Loucy (cell line): Measurements from ENCODE around the gene KLRB1.
"Not testable (repeated sequence)": the region's sequence is repeated elsewhere in the genome, so short reads cannot be mapped to it uniquely, and the experiment has no call there.

Experiments
- H2AFZ ChIP-seq: fragments of 200-600 bp; sonication (generic); 2 replicates; pipeline ENCODE4 v1.6.0; 2016; ENCODE audit warnings: antibody characterized with exemption, mild to moderate bottlenecking, low read length, moderate library complexity
- H3F3A ChIP-seq: fragments of 200-600 bp; 2 replicates; pipeline ENCODE4 v1.6.0; 2016; ENCODE audit warnings: antibody characterized with exemption, low read depth, mild to moderate bottlenecking
- H3K27me3 ChIP-seq: fragments of 200-600 bp; sonication (generic); 2 replicates; pipeline ENCODE4 v1.6.1; 2014; ENCODE audit warnings: low read length, mild to moderate bottlenecking; ENCODE audit not compliant: insufficient read depth, poor library complexity, severe bottlenecking
- H3K36me3 ChIP-seq: fragments of 200-600 bp; sonication (generic); 2 replicates; pipeline ENCODE4 v1.6.1; 2016; ENCODE audit warnings: low read length; ENCODE audit not compliant: insufficient read depth
- H3K4me1 ChIP-seq: fragments of 200-600 bp; sonication (generic); 2 replicates; pipeline ENCODE4 v1.5.1; 2014; ENCODE audit warnings: low read length, mild to moderate bottlenecking; ENCODE audit not compliant: insufficient read depth, poor library complexity, severe bottlenecking
- H3K4me2 ChIP-seq: fragments of 200-600 bp; sonication (generic); 2 replicates; pipeline ENCODE4 v1.6.0; 2014; ENCODE audit warnings: antibody characterized with exemption, low read length, low read depth, mild to moderate bottlenecking; ENCODE audit not compliant: poor library complexity, severe bottlenecking
- H3K4me3 ChIP-seq: fragments of 200-600 bp; sonication (generic); 2 replicates; pipeline ENCODE4 v1.5.1; 2014; ENCODE audit warnings: low read length, mild to moderate bottlenecking, mixed read lengths; ENCODE audit not compliant: poor library complexity, severe bottlenecking
- H3K79me2 ChIP-seq: fragments of 200-600 bp; sonication (generic); 2 replicates; pipeline ENCODE4 v1.6.1; 2014; ENCODE audit warnings: low read length; ENCODE audit not compliant: insufficient read depth
- H3K9ac ChIP-seq: fragments of 200-600 bp; sonication (generic); 2 replicates; pipeline ENCODE4 v1.6.0; 2014; ENCODE audit warnings: mild to moderate bottlenecking, low read depth, low read length, moderate library complexity; ENCODE audit not compliant: poor library complexity, severe bottlenecking
- H3K9me2 ChIP-seq: fragments of 200-600 bp; sonication (generic); replicated peaks from 2 replicates; pipeline ENCODE4 v1.6.1; 2016; ENCODE audit warnings: low read depth, low read length, mixed read lengths
- H3K9me3 ChIP-seq: fragments of 200-600 bp; sonication (generic); 2 replicates; pipeline ENCODE4 v1.6.1; 2014; ENCODE audit warnings: mild to moderate bottlenecking, antibody characterized with exemption, low read length, low read depth; ENCODE audit not compliant: insufficient read depth
- H4K20me1 ChIP-seq: fragments of 200-600 bp; sonication (generic); 2 replicates; pipeline ENCODE4 v1.6.0; 2014; ENCODE audit warnings: antibody characterized with exemption, low read length, mild to moderate bottlenecking; ENCODE audit not compliant: insufficient read depth, poor library complexity, severe bottlenecking
- EZH2phosphoT487 ChIP-seq: fragments of 200-600 bp; IDR thresholded peaks from 2 replicates; pipeline ENCODE4 v1.6.1; 2018; ENCODE audit warnings: antibody characterized with exemption, mild to moderate bottlenecking, moderate library complexity, borderline replicate concordance
- TF ChIP-seq, protein P1 (sequence below): fragments of 200-600 bp; sonication (generic); conservative IDR thresholded peaks from 2 replicates; pipeline ENCODE4 v1.5.1; 2014; ENCODE audit warnings: mild to moderate bottlenecking, antibody characterized with exemption, low read length

The KLRB1 gene

DNA sequence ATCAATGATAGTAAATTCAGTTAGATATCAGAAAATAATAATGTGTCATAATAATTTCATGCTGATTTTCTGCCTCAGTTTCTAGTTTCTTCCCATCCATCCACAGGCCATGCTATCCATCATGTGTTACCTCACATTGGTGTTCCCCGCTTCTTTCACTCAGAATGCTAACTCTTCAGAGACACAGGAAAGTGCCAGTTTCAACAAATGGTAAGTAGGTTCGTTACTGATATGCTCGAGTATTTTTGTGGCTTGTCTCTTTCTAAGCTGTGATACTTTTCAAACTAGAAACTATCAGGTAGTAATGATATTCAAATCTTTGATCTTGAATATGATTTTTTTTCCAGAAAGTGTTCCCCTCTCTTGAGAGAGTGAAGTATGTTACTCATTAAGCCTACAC, 1.5 kb downstream of the KLRB1 start:
- Histone ChIP-seq H3K4me3 (no peak overlapping the region), H3K9me2 (no peaks in the 10 kb centered on the region), H3K79me2 (no peaks in the 10 kb centered on the region), H3K27me3 (no peaks in the 10 kb centered on the region), H3K4me2 (no peak overlapping the region), H2AFZ (no peak overlapping the region), H3K9ac (no peak overlapping the region), H4K20me1 (no peaks in the 10 kb centered on the region), H3K9me3 (no peaks in the 10 kb centered on the region; the same call in 1 of the 2 replicates), H3K36me3 (no peaks in the 10 kb centered on the region), H3K4me1 (peaks cover 3% of the 10 kb centered on the region), H3F3A (no peaks in the 10 kb centered on the region)
- TF ChIP-seq, protein P1, sequence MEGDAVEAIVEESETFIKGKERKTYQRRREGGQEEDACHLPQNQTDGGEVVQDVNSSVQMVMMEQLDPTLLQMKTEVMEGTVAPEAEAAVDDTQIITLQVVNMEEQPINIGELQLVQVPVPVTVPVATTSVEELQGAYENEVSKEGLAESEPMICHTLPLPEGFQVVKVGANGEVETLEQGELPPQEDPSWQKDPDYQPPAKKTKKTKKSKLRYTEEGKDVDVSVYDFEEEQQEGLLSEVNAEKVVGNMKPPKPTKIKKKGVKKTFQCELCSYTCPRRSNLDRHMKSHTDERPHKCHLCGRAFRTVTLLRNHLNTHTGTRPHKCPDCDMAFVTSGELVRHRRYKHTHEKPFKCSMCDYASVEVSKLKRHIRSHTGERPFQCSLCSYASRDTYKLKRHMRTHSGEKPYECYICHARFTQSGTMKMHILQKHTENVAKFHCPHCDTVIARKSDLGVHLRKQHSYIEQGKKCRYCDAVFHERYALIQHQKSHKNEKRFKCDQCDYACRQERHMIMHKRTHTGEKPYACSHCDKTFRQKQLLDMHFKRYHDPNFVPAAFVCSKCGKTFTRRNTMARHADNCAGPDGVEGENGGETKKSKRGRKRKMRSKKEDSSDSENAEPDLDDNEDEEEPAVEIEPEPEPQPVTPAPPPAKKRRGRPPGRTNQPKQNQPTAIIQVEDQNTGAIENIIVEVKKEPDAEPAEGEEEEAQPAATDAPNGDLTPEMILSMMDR: no peak
- no peak for TF ChIP-seq EZH2phosphoT487

DNA sequence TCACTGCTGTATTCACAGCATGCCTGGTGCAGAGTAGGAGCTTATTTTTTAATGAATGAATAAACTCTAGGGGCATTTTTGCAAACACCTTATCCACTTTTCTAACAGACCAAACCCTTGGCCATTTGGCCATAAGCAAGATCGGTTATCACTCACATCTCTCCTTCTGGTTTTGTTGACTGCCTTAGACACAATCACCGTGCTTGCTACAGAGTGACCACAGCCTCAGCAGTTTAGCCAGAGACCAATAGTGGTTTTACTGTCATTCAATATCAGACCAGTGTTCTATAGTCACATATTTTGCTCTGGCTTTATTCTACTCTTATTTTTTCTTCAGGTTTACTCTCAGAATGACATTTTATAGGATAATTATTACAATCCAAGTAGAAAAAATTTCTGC, 2.2 kb downstream of the KLRB1 start:
- H3K4me1 ChIP-seq: peaks cover 3% of the 10 kb centered on the region
- TF ChIP-seq, protein P1: no peak
- TF ChIP-seq EZH2phosphoT487: no peak

DNA sequence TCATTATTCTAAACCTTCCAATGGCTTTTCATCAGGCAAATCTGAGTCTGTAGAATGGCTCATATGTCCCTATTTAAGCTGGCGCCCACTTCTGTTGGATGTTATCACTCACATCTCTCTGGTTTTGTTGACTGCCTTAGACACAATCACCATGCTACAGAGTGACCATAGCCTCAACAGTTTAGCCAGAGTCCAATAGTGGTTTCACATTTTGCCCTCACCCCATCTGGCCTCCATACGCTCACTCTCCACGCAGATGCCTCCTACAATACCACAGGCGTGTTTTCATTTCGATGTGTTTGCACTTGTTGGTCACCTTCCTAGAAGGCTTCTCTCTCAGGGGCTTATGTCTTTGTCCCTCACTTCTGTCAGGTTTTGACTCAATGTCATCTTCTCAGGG, 3.4 kb downstream of the KLRB1 start:
- Histone ChIP-seq H3K36me3 (no peaks in the 10 kb centered on the region), H4K20me1 (no peaks in the 10 kb centered on the region), H3K9me3 (no peaks in the 10 kb centered on the region), H3K79me2 (no peaks in the 10 kb centered on the region), H2AFZ (no peak overlapping the region), H3K9me2 (no peaks in the 10 kb centered on the region), H3F3A (no peaks in the 10 kb centered on the region), H3K4me3 (no peak overlapping the region), H3K27me3 (no peaks in the 10 kb centered on the region), H3K4me1 (peaks cover 3% of the 10 kb centered on the region), H3K9ac (no peak overlapping the region), H3K4me2 (no peak overlapping the region)
- TF ChIP-seq, protein P1: no peak
- no peak for TF ChIP-seq EZH2phosphoT487

More for the DNA sequence above, 2.2 kb downstream of the KLRB1 start:
- no peaks in the 10 kb centered on the region for H3K27me3 ChIP-seq
- H2AFZ ChIP-seq: no peak overlapping the region
- no peaks in the 10 kb centered on the region for H3K79me2 ChIP-seq
- H3K9me2 ChIP-seq: no peaks in the 10 kb centered on the region
- H3K9me3 ChIP-seq: no peaks in the 10 kb centered on the region; the same call in 1 of the 2 replicates
- H3K9ac ChIP-seq: no peak overlapping the region
- H3K4me2 ChIP-seq: no peak overlapping the region
- no peaks in the 10 kb centered on the region for H4K20me1 ChIP-seq
- H3K4me3 ChIP-seq: no peak overlapping the region
- no peaks in the 10 kb centered on the region for H3K36me3 ChIP-seq
- no peaks in the 10 kb centered on the region for H3F3A ChIP-seq

DNA sequence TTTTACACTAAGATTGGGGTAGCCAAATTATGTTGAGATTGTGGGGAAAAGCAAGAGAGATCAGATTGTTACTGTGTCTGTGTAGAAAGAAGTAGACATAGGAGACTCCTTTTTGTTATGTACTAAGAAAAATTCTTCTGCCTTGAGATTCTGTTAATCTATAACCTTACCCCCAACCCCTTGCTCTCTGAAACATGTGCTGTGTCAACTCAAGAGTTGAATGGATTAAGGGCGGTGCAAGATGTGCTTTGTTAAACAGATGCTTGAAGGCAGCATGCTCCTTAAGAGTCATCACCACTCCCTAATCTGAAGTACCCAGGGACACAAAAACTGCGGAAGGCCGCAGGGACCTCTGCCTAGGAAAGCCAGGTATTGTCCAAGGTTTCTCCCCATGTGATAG, 7.3 kb downstream of the KLRB1 start:
- not testable (repeated sequence) for H3F3A ChIP-seq, H3K4me1 ChIP-seq, H3K9me3 ChIP-seq, H3K27me3 ChIP-seq, H2AFZ ChIP-seq, H3K79me2 ChIP-seq, H3K4me3 ChIP-seq, H3K9ac ChIP-seq, H4K20me1 ChIP-seq, H3K4me2 ChIP-seq, H3K9me2 ChIP-seq, H3K36me3 ChIP-seq
